A549 (cell line): ENCODE results near the gene CCL15.

Source experiments
- CTCF ChIP-seq: fragments of >200 bp; sonication (Bioruptor Twin); formaldehyde crosslinking; IDR thresholded peaks from 3 replicates; pipeline ENCODE4 v1.5.1; 2016
- POLR2A ChIP-seq: IDR thresholded peaks from 2 replicates; pipeline ENCODE4 v1.6.1; 2012; ENCODE audit warnings: mild to moderate bottlenecking, low read length
- RCOR1 ChIP-seq: fragments of 150-350 bp; IDR thresholded peaks from 2 replicates; pipeline ENCODE4 v1.6.1; 2014; ENCODE audit warnings: antibody characterized with exemption, low read length, low read depth
- ZFP36 ChIP-seq: fragments of 450-650 bp; IDR thresholded peaks from 2 replicates; pipeline ENCODE4 v1.6.1; 2014; ENCODE audit warnings: borderline replicate concordance; ENCODE audit not compliant: partially characterized antibody
- TF ChIP-seq, protein P1 (sequence below): fragments of 200-600 bp; sonication (generic); IDR thresholded peaks from 2 replicates; pipeline ENCODE4 v1.6.1; 2016; ENCODE audit warnings: antibody characterized with exemption, mild to moderate bottlenecking, moderate library complexity

- TF ChIP-seq CTCF (no peak), ZFP36 (no peak), RCOR1 (no peak), POLR2A (no peak)
- TF ChIP-seq, protein P1, sequence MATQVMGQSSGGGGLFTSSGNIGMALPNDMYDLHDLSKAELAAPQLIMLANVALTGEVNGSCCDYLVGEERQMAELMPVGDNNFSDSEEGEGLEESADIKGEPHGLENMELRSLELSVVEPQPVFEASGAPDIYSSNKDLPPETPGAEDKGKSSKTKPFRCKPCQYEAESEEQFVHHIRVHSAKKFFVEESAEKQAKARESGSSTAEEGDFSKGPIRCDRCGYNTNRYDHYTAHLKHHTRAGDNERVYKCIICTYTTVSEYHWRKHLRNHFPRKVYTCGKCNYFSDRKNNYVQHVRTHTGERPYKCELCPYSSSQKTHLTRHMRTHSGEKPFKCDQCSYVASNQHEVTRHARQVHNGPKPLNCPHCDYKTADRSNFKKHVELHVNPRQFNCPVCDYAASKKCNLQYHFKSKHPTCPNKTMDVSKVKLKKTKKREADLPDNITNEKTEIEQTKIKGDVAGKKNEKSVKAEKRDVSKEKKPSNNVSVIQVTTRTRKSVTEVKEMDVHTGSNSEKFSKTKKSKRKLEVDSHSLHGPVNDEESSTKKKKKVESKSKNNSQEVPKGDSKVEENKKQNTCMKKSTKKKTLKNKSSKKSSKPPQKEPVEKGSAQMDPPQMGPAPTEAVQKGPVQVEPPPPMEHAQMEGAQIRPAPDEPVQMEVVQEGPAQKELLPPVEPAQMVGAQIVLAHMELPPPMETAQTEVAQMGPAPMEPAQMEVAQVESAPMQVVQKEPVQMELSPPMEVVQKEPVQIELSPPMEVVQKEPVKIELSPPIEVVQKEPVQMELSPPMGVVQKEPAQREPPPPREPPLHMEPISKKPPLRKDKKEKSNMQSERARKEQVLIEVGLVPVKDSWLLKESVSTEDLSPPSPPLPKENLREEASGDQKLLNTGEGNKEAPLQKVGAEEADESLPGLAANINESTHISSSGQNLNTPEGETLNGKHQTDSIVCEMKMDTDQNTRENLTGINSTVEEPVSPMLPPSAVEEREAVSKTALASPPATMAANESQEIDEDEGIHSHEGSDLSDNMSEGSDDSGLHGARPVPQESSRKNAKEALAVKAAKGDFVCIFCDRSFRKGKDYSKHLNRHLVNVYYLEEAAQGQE, result no peak
These were observed 46.7 kb upstream of the CCL15 start for GRCh38 chr17:36048066-36048465.
